HG02943 (cell line): ENCODE measurements around the gene RNF167.
"Not testable (repeated sequence)": the region's sequence is repeated elsewhere in the genome, so short reads cannot be mapped to it uniquely, and the experiment has no call there.

Experiments
- ATAC-seq: cut with Tn5 transposase; IDR thresholded peaks from one replicate; pipeline ENCODE4 v1.9.1; 2021; ENCODE audit warnings: mild to moderate bottlenecking, low read depth, moderate library complexity; ENCODE audit not compliant: unreplicated experiment

The RNF167 gene

GRCh38 chr17:4901648-4902344, 38.3 kb upstream of the RNF167 start:
- ATAC-seq = no peak

GRCh38 chr17:4902540-4902939, 37.5 kb upstream of the RNF167 start:
- ATAC-seq = no peak

- no peak for ATAC-seq
These were observed 36.8 kb upstream of the RNF167 start, which contains the start of gene CHRNE for GRCh38 chr17:4903051-4903818. TSS of gene CHRNE (minus strand) at chr17:4903098. CDS start at chr17:4903063, 35 bp downstream.

- ATAC-seq = not testable (repeated sequence)
These were observed 33.4 kb upstream of the RNF167 start for GRCh38 chr17:4906642-4907041.

GRCh38 chr17:4908301-4908700, 31.8 kb upstream of the RNF167 start:
- no peak for ATAC-seq

GRCh38 chr17:4908711-4909496, 31.2 kb upstream of the RNF167 start:
- ATAC-seq = no peak

GRCh38 chr17:4913994-4914393, 26.1 kb upstream of the RNF167 start:
- no peak for ATAC-seq

- ATAC-seq = not testable (repeated sequence)
These were observed 25.5 kb upstream of the RNF167 start for GRCh38 chr17:4914551-4914950.

GRCh38 chr17:4919511-4920047, 20.5 kb upstream of the RNF167 start:
- ATAC-seq = no peak

GRCh38 chr17:4920351-4921048, 19.6 kb upstream of the RNF167 start:
- no peak for ATAC-seq

GRCh38 chr17:4921320-4921719, 18.7 kb upstream of the RNF167 start:
- ATAC-seq = no peak

GRCh38 chr17:4926577-4927335, 13.3 kb upstream of the RNF167 start:
- not testable (repeated sequence) for ATAC-seq

- ATAC-seq = no peak
These were observed 11.2 kb upstream of the RNF167 start for GRCh38 chr17:4928881-4929280.

- ATAC-seq = no peak
These were observed 8.1 kb upstream of the RNF167 start, which contains the start of gene GP1BA for GRCh38 chr17:4931963-4932362. TSS of gene GP1BA (plus strand) at chr17:4932277. CDS start at chr17:4932605, 328 bp downstream.

- ATAC-seq = no peak
These were observed 7.3 kb upstream of the RNF167 start for GRCh38 chr17:4932756-4933155.

GRCh38 chr17:4933646-4934045, 6.4 kb upstream of the RNF167 start:
- no peak for ATAC-seq

- ATAC-seq = no peak
These were observed 5.7 kb upstream of the RNF167 start for GRCh38 chr17:4934173-4934979.

- ATAC-seq = no peak
These were observed 4.4 kb upstream of the RNF167 start for GRCh38 chr17:4935650-4936049.

GRCh38 chr17:4936436-4936835, 3.6 kb upstream of the RNF167 start:
- ATAC-seq = no peak
